Esophagus squamous epithelium (tissue), 4 donors: ENCODE results near the gene PLCB3.

Experiments
- POLR2A ChIP-seq, 4 donors: fragments of 450-650 bp; IDR thresholded peaks; one replicate each; pipeline ENCODE4 v1.6.1; 2017; ENCODE audit warnings: antibody characterized with exemption in 4 of 4, mild to moderate bottlenecking in 4 of 4, moderate library complexity in 3 of 4
- TF ChIP-seq, protein P1 (sequence below), 6 experiments: fragments of 450-650 bp in 4 of 6; fragments of 200-600 bp in 2 of 6; sonication (generic) in 2 of 6; IDR thresholded peaks; one replicate each; pipeline ENCODE4 v1.5.1; 2016 to 2019; ENCODE audit warnings: antibody characterized with exemption in 6 of 6, mild to moderate bottlenecking in 4 of 6, moderate library complexity in 4 of 6

- TF ChIP-seq, protein P1, sequence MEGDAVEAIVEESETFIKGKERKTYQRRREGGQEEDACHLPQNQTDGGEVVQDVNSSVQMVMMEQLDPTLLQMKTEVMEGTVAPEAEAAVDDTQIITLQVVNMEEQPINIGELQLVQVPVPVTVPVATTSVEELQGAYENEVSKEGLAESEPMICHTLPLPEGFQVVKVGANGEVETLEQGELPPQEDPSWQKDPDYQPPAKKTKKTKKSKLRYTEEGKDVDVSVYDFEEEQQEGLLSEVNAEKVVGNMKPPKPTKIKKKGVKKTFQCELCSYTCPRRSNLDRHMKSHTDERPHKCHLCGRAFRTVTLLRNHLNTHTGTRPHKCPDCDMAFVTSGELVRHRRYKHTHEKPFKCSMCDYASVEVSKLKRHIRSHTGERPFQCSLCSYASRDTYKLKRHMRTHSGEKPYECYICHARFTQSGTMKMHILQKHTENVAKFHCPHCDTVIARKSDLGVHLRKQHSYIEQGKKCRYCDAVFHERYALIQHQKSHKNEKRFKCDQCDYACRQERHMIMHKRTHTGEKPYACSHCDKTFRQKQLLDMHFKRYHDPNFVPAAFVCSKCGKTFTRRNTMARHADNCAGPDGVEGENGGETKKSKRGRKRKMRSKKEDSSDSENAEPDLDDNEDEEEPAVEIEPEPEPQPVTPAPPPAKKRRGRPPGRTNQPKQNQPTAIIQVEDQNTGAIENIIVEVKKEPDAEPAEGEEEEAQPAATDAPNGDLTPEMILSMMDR (IDR thresholded peaks at IDR 0.05), result no peak
- TF ChIP-seq POLR2A (IDR thresholded peaks at IDR 0.05), result no peak
These were observed 28.2 kb upstream of the PLCB3 start for GRCh38 chr11:64223001-64223651.
